Renal cortical epithelial cell (primary cell): ENCODE measurements around the gene PHLPP1. TPM values are rescaled to one million over a fixed set of nuclear protein-coding genes. Genes with fewer than 3 reads are reported as not detected.

Experiments
- DNase-seq: peaks from one replicate; pipeline ENCODE4 v3.0.0-alpha.2; 2011; ENCODE audit warnings: low read depth
- total RNA-seq: library from RNA; depleted of rRNA; stranded (reverse); fragments of >200 nt; gene quantifications from 2 replicates; pipeline ENCODE4 v1.2.3, GENCODE V29; 2014

PHLPP1 gene
- total RNA-seq, 1 donor from 2014 or later, result 13.2 TPM

DNA sequence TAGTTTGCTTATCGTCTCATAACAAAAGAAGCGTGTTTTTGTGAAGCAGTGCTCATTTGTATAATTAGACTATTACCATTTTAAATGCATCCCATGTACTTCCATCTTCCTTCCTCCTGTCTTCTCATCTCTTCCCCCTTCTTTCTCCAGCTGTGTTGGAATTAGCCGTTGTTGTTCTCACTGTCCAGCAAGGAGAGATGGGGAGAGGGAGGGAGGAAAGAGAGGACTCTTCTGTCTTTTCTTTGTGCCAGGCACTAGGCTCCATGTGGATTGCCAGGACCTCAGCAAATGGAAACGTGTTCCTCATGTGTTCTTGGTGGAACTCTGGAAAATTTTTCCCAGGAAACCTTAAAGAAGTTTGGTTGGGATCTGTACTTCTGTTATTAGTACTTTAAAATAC is 131.7 kb downstream of the PHLPP1 start:
- DNase-seq, result no peak

DNA sequence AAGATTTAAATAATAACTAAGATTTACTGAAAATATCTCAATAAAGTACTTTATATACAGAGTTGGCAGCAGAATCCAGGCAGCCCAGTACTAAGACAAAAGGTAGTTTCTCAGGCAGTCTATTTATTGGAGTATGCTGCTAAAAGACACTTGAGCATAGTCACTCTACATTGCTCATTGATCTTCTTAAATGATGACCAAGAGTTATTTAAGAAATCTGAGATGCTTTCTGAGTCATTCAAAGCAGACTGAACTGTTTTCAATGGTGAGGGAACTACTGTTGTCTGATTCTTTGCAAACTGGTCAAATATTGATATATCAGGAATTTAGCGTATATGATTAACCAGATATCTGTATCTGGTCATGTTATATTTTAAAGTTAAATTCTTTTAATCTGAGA is 133.6 kb downstream of the PHLPP1 start:
- peak; percentile 18 for DNase-seq

DNA sequence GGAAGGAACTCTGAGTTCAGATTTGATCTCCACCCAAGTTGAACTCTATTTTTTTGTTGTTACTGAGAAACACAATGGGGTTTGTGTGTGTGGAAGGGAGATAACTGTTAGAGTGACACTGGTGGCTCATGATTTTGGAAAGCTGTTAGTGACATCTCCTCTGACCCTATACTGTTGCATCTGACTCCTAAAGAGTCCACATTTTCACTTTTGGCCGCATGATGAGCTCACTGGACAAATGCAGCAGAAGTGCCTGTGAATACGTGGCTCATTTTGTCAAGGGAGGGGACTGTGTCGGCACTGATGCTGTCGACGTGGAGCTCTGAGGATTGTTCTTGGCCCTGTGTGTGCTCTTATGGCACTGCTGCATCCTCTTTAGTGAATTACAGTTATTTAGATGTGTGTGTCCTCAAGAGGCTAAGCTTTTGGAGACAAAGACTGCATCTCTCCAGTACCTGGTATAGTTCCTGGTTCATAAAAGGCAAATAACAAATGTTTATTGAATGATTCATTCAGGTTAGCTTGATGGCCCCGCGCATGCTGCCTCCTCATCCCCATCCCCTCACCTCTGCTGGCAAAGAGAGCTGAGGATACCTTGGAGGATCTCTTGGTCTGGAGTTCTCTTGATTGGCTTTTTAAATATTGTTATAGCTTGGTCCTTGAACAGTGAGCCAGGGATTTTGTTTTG is 135.4 kb downstream of the PHLPP1 start:
- no peak for DNase-seq

DNA sequence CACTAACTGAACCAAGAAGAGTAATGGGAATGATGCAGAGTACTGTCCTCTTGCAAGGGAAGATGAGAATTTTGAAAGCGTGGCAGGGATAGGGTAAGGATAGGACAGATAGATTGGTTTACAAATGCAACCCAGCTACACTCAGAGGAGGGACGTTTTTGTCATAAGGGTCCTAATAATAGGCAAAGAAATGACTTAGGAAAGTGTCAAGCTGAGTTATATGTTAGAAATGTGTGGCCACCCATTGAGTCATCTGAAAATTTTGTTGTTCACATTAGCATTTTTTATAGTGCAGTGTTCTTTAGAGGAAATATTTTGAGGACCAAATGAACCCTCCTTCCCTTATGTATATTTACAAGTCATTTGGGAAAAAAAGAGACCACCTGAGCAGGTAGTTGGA is 137.5 kb downstream of the PHLPP1 start:
- DNase-seq, result no peak

DNA sequence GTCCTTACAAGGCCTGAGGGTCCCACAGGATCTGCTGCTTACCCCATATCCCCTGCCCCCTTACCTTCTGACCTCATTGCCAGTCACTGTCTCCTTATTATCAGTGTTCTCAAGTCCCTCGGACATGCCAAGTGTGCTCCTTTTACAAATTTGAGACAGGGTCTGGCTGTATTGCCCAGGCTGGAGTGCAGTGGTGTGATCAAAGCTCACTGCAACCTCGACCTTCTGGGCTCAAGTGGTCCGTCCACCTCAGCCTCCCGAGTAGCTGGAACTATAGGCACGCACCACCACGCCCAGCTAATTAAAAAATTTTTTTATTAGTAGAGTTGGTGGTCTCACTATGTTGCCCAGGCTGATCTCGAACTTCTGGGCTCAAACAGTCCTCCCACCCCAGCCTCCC is 141.0 kb downstream of the PHLPP1 start:
- DNase-seq, result no peak

DNA sequence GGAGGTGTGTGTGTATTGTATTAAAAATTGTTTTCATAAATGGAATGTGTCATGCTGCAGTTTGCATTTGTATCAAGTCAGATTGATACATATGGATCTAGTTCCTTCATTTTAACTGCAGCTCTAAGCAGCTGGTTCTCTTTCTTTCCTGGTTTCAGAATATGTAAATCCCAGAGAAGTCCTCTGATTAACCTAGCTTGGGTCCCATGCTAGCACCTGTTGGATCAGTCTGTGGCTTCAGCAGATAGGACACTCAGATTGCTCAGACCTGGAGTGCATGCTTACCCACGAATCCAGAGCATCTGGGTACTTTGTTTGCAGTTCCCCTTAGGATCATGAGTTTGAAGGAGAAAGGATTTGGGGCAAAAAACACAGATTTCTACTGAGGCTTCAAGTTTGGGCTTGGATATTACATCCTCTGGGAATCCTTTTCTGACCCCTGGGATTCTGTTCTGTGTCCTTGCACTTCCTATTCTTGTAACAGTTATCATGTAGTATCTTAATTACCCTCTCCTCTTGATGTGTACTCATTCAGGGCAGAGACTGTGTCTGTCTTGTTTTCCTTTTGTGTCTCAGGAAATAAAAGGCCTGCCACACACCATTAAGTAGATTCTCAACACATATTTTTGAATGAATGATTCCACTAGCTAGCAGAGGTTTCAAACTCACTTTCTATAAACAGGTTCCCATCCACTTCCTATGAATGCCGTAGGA is 142.1 kb downstream of the PHLPP1 start:
- no peak for DNase-seq

GRCh38 chr18:62860062-62860461 is 144.7 kb downstream of the PHLPP1 start:
- no peak for DNase-seq

GRCh38 chr18:62862466-62862865 is 147.1 kb downstream of the PHLPP1 start:
- DNase-seq, result no peak

GRCh38 chr18:62863579-62864001 is 148.2 kb downstream of the PHLPP1 start:
- no peak for DNase-seq

GRCh38 chr18:62865498-62865897 is 150.2 kb downstream of the PHLPP1 start:
- no peak for DNase-seq

DNA sequence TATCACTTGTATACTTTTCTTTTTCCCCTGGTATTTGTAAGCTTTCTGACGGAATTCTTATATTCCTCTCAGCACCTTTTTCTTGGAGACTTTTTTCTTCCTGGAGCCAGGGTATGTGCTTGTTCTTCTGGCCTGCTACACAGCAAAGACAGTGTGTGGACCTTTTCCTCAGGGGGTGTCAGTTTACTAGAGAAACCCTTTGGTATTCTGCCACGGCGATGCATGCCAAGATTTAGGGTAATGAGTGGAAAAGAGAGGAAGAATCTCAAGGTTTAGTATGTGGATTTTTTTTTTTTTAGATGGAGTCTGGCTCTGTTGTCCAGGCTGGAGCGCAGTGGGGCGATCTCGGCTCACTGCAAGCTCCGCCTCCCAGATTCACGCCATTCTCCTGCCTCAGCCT is 152.2 kb downstream of the PHLPP1 start:
- DNase-seq, result no peak

DNA sequence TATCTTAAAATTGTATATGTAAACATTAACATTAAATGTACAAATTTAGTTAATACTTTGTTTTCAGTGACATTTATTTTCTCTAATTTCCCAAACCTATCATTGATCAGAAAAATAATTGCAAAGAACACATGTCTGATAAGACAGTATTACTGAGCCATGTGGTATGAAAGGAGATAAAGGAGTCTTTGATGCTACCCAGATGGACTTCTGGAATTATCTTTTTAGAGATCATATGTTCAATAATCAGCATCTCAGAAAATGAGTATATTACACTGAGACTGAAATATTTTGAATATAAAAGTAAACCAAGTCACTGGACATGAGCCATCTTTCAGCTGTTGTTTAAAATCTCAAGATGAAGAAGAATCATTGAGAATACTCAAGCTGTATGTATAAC is 153.3 kb downstream of the PHLPP1 start:
- DNase-seq, result no peak

- DNase-seq, result no peak
Measured at GRCh38 chr18:62870643-62871042, 155.3 kb downstream of the PHLPP1 start.

GRCh38 chr18:62875323-62875722 is 160.0 kb downstream of the PHLPP1 start:
- DNase-seq, result no peak

DNA sequence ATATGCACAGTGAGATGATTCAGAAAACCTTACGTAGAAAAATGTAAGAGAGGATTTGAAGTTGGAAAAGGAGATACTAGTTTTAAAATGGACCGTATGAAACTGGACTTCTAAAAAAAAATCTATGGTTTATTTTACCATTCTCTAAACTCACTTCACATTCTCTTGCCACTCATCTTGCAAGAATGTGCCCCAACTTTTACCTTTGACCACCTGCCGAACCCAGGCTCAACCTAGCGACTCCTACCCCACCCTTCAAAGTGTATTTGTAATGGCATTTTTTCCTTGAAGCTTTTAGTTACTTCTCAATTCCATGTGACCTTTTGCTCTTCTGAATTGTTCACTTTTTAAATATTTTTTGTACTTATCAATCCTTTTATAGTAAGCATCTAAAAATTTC is 160.8 kb downstream of the PHLPP1 start:
- DNase-seq, result no peak

DNA sequence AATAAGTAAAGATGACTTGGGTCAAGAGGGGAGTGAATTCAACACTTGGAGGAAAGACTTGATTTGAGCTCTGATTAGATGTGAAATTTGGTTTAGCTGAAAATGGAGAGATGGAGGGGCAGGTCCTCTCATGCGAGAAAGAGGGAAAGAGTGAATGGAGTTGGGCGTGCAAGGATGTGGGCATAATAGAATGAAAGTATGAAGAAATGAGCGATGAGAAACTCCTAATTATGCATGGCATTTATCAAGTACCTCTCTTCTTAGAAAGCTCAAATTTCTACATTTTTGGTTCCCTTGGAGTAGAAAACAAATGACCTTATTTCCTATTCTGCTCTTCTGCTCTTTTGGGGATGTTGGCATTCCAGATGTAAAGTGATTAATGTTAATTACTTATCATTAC is 161.5 kb downstream of the PHLPP1 start:
- DNase-seq, result no peak

- DNase-seq, result peak; percentile 68
Measured at GRCh38 chr18:62877411-62878221, 162.3 kb downstream of the PHLPP1 start.

DNA sequence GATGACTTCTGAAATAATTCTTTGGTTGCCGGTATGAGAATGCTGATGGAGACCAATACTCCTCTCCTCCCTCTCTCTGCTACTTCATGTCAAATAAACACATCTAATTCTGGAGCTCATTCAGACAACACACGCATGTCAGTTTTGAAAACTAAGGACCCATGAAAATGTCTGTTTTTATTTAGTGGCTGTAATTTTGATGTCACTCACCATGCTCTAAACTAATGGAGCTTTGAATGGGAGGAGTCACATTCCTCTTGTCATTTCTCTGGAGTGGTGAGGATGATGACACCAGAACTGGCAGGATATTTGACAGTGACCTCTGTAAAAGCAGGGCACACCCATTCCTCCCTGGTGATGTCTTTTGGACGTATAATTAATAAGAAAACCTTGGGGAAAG is 163.0 kb downstream of the PHLPP1 start:
- no peak for DNase-seq

- DNase-seq, result no peak
Measured at GRCh38 chr18:62880034-62880433, 164.7 kb downstream of the PHLPP1 start.

GRCh38 chr18:62880673-62881364 is 165.5 kb downstream of the PHLPP1 start:
- no peak for DNase-seq

DNA sequence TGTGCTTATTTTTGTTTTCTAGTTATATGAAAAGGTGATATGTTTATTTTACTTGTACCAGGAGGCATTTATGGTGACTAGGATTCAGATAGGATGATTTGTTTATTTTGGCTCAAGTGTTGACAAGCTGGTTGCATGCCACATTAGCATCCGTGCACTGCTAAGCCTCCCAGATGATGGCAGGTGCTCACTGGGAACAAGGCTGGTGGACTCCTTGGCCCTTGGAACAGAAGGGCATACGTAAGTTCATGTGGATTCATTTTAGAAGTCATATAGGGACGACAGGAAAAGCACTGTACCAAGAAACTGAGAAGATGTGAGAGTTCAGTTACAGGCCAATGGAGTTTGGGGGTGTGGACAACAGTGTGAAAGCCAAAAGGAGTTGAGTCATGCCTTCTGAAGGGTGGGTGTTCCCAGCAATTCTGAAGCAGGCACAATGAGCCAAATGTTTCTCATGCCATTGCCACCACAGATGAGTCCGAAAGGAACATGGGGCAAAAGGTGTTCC is 166.2 kb downstream of the PHLPP1 start:
- peak; percentile 98 for DNase-seq
